Keratinocyte (primary cell): ENCODE results near the gene VAX1. TPM values are rescaled to one million over a fixed set of nuclear protein-coding genes. Genes with fewer than 3 reads are reported as not detected.
"Not testable (repeated sequence)": the region's sequence is repeated elsewhere in the genome, so short reads cannot be mapped to it uniquely, and the experiment has no call there.

Experiments
- DNase-seq: peaks from one replicate; pipeline ENCODE4 v3.0.0-alpha.2; 2011; ENCODE audit warnings: low read depth, missing footprints, low spot score
- FAIRE-seq: peaks from 2 replicates; lab custom pipeline; 2011; peaks lifted over from hg19 to GRCh38; lab: Jason Lieb, UNC
- H2AFZ ChIP-seq: 2 replicates; pipeline ENCODE4 v1.6.0; 2012; ENCODE audit warnings: low read length, control low read depth, inconsistent platforms; ENCODE audit not compliant: control insufficient read depth
- H3K27ac ChIP-seq: 2 replicates; pipeline ENCODE4 v1.5.1; 2011; ENCODE audit warnings: low read length; ENCODE audit not compliant: control insufficient read depth, insufficient read depth
- H3K27me3 ChIP-seq: 3 replicates; pipeline ENCODE4 v1.6.0; 2011; ENCODE audit warnings: low read length; ENCODE audit not compliant: control insufficient read depth, insufficient read depth; ENCODE audit errors: extremely low read depth
- H3K36me3 ChIP-seq, 2 experiments: 2 replicates in 1 of 2; 3 replicates in 1 of 2; pipeline ENCODE4 v1.5.1; 2011; ENCODE audit warnings: low read length in 2 of 2, mild to moderate bottlenecking in 1 of 2; ENCODE audit not compliant: control insufficient read depth in 2 of 2, insufficient read depth in 2 of 2; ENCODE audit errors: extremely low read depth in 1 of 2
- H3K4me1 ChIP-seq: 3 replicates; pipeline ENCODE4 v1.5.1; 2011; ENCODE audit warnings: low read length; ENCODE audit not compliant: control insufficient read depth, insufficient read depth; ENCODE audit errors: extremely low read depth
- H3K4me2 ChIP-seq: 3 replicates; pipeline ENCODE4 v1.6.0; 2011; ENCODE audit warnings: low read depth, low read length; ENCODE audit not compliant: control insufficient read depth, insufficient read depth; ENCODE audit errors: extremely low read depth
- H3K4me3 ChIP-seq, 3 experiments: fragments of 200-600 bp in 1 of 3; sonication (generic) in 1 of 3; 2 replicates in 2 of 3; 3 replicates in 1 of 3; pipeline ENCODE4 v1.5.1; 2011 to 2016; ENCODE audit warnings: low read length in 3 of 3, mild to moderate bottlenecking in 3 of 3, control low read depth in 2 of 3, inconsistent platforms in 1 of 3, low read depth in 1 of 3, mixed read lengths in 1 of 3, mixed run types in 1 of 3, moderate library complexity in 1 of 3; ENCODE audit not compliant: control insufficient read depth in 2 of 3, insufficient read depth in 2 of 3; ENCODE audit errors: extremely low read depth in 1 of 3
- H3K79me2 ChIP-seq: 2 replicates; pipeline ENCODE4 v1.6.0; 2012; ENCODE audit warnings: low read length; ENCODE audit not compliant: control insufficient read depth, insufficient read depth
- H3K9ac ChIP-seq: 3 replicates; pipeline ENCODE4 v1.6.0; 2011; ENCODE audit warnings: low read length; ENCODE audit not compliant: control insufficient read depth, insufficient read depth; ENCODE audit errors: extremely low read depth
- H3K9me1 ChIP-seq: 3 replicates; pipeline ENCODE4 v1.6.0; 2011; ENCODE audit warnings: low read length; ENCODE audit not compliant: control insufficient read depth, insufficient read depth; ENCODE audit errors: extremely low read depth
- H3K9me3 ChIP-seq: 2 replicates; pipeline ENCODE4 v1.5.1; 2012; ENCODE audit warnings: low read depth, low read length; ENCODE audit not compliant: control insufficient read depth
- H4K20me1 ChIP-seq: 3 replicates; pipeline ENCODE4 v1.6.0; 2011; ENCODE audit warnings: low read length; ENCODE audit not compliant: control insufficient read depth, insufficient read depth; ENCODE audit errors: extremely low read depth
- CTCF ChIP-seq, 3 experiments: IDR thresholded peaks in 1 of 3; conservative IDR thresholded peaks in 1 of 3; optimal IDR thresholded peaks in 1 of 3; 2 replicates in 2 of 3; 3 replicates in 1 of 3; pipeline versions ENCODE3 to v1.5.1; 2011; ENCODE audit warnings: low read length in 3 of 3, mild to moderate bottlenecking in 3 of 3, moderate library complexity in 2 of 3, control low read depth in 1 of 3, inconsistent platforms in 1 of 3; ENCODE audit not compliant: insufficient read depth in 2 of 3; ENCODE audit errors: extremely low read depth in 1 of 3
- EZH2 ChIP-seq: IDR thresholded peaks from one replicate; pipeline ENCODE4 v1.6.1; 2012; ENCODE audit warnings: inconsistent platforms, mild to moderate bottlenecking, low read length, moderate library complexity
- dilution Hi-C: fragments of 300-500 bp; cut with MboI; formaldehyde crosslinking; loops from one replicate; pipeline ENCODE4 v1.7.0; 2020; ENCODE audit warnings: low sequenced_read_pairs; ENCODE audit not compliant: extremely low pct_ligation_motif_present
- polyA plus RNA-seq, 5 experiments: library from polyadenylated mRNA; depleted of rRNA in 3 of 5; stranded (reverse) in 3 of 5; stranded (forward) in 1 of 5; unstranded in 1 of 5; fragments of >200 nt; gene quantifications; 1 replicate in 1 of 5; 2 replicates in 3 of 5; 3 replicates in 1 of 5; pipeline versions ENCODE4 v1.2.1 to v1.2.3, GENCODE V29; 2011 to 2012; ENCODE audit warnings: missing spikeins in 2 of 5, low read depth in 1 of 5, low replicate concordance in 1 of 5

VAX1 gene
- polyA plus RNA-seq, 1 donor (not counting 4 experiments of a cell fraction or from before 2014, with no cell fraction given): not detected

DNA sequence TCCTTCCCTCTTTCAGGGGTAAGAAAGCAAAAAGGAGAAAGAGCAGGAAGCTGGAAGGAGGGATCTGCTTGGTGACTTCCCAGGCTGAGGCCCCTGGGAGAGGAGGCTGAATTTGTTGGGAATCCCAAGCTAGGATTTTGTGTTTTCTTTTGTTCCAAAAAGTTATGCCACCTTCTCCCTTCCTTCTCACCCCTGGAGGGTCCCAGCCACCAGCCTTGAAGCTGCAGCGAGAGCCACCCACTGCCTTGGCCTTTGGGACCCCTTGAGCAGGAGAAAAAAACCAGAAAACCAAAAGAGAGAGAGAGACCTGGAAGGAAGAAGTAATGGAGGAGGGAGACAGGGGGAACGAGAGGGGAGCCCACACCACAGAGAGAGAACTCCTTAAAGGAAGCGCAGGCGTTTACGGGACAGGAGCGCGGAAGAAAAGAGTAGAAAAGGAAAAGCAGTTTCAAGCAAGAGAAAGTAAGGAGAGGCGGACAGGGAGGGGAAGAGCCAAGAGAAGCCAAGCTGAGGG is 7.2 kb downstream of the VAX1 start:
- no peak for FAIRE-seq
- Histone ChIP-seq H3K27me3 (peaks cover 69% of the 10 kb centered on the region), H3K79me2 (no peaks in the 10 kb centered on the region), H3K9ac (no peak overlapping the region), H3K4me1 (peaks cover 2% of the 10 kb centered on the region), H3K27ac (no peak overlapping the region), H4K20me1 (no peaks in the 10 kb centered on the region), H2AFZ (no peak overlapping the region), H3K9me1 (no peaks in the 10 kb centered on the region), H3K4me3 (no peak overlapping the region), H3K36me3 (no peaks in the 10 kb centered on the region), H3K9me3 (peaks cover 4% of the 10 kb centered on the region), H3K4me2 (peak overlapping the region; percentile 58)
- dilution Hi-C loops: no loop called here
- DNase-seq: no peak
- TF ChIP-seq CTCF (optimal IDR thresholded peaks at IDR 0.05 in 1 of 3, IDR thresholded peaks at IDR 0.05 in 1 of 3, conservative IDR thresholded peaks at IDR 0.05 in 1 of 3; ENCODE audit: extremely low read depth in 1 of 3, insufficient read depth in 2 of 3, low read length in 3 of 3) (no peak), EZH2 (no peak)

DNA sequence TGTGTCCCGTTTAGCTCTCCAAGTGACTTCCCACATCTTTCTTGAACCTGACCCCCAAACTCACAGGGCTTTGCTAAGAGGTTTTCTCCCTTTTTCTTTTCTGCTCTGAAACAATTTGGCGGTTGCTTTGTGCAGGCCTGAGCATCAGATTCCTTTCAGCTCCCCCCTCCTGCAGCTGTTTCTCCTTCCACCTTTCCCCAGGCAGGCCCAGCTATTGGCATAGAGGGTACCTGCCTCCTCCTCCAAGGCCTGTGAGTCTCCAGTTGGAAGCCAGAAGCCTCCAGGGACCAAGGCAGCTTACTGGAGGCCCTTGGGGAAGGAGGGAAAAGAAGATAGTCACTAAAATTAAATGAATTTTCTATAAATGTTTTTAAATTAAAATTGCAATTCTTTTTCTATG is 7.7 kb downstream of the VAX1 start:
- Histone ChIP-seq H3K36me3 (no peaks in the 10 kb centered on the region), H4K20me1 (no peaks in the 10 kb centered on the region), H3K79me2 (no peaks in the 10 kb centered on the region), H3K4me2 (no peak overlapping the region), H3K9me1 (no peaks in the 10 kb centered on the region), H3K27me3 (peaks cover 63% of the 10 kb centered on the region), H3K9me3 (peaks cover 4% of the 10 kb centered on the region), H3K9ac (no peak overlapping the region), H3K27ac (no peak overlapping the region), H3K4me3 (no peak overlapping the region), H3K4me1 (peaks cover 2% of the 10 kb centered on the region), H2AFZ (no peak overlapping the region)
- dilution Hi-C loops: no loop called here
- FAIRE-seq (no peak), DNase-seq (no peak)
- no peak for TF ChIP-seq CTCF (optimal IDR thresholded peaks at IDR 0.05 in 1 of 3, IDR thresholded peaks at IDR 0.05 in 1 of 3, conservative IDR thresholded peaks at IDR 0.05 in 1 of 3; ENCODE audit: extremely low read depth in 1 of 3, insufficient read depth in 2 of 3, low read length in 3 of 3)
- no peak for TF ChIP-seq EZH2

DNA sequence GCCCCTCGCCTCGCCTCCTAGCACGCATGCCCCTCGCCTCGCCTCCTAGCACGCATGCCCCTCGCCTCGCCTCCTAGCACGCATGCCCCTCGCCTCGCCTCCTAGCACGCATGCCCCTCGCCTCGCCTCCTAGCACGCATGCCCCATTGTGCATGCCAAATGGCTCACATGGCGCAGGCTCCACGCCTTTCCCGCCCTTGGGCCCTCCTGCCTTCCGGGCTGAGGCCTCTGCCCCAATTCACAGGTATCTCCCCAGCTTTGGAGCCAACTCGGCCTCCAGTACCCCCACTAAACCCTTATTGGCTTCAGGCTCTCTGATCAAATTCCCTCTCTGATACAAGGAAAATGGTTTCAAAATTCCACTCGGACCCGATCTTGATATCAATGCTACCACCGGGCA is 11.4 kb downstream of the VAX1 start:
- H3K4me3 ChIP-seq, H3K4me1 ChIP-seq, H3K27ac ChIP-seq, H3K9ac ChIP-seq, H3K36me3 ChIP-seq, FAIRE-seq, H4K20me1 ChIP-seq, H3K9me1 ChIP-seq, H3K79me2 ChIP-seq, dilution Hi-C loops, H2AFZ ChIP-seq, DNase-seq, H3K4me2 ChIP-seq, H3K9me3 ChIP-seq: not testable (repeated sequence)
- H3K27me3 ChIP-seq: peaks cover 28% of the 10 kb centered on the region
